Measurements from ENCODE around the gene MTA3. TPM values are rescaled to one million over a fixed set of nuclear protein-coding genes. Genes with fewer than 3 reads are reported as not detected.
A peak's percentile ranks its signal among the peaks of the same experiment; 100 is the strongest.

MTA3 gene
- polyA plus RNA-seq, 3 donors = 63.0 to 74.2 (median 70.5) TPM

- DNase-seq = no peak
Measured at GRCh38 chr2:42756150-42756775, 187.8 kb downstream of the MTA3 start.

DNA sequence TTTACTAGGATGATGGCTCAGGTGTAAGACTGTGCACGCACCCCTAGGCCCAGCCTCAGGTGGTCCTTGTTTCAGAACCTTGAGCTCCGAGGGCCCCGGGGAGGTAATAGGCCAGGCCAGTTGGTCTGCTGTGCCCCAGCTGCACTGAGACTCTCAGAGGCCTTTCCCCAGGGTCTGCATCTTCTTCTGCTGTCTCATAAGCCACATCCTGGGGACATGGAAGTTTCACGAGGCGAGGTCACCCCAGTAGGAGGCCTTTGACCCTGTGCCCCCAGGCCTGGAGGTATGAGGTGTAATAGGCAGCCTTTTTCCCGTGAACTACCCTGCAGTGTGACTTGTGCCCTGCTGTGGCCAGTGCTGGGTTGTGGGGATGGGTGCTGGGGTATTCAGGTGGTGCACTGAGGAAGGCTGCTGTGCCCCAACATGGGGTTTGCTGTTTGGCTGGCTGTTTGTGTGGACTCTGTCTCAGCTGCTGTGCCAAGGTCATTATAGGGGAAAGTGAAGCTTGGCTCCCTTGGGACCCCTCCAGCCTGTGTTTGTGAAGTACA, 188.6 kb downstream of the MTA3 start:
- no peak for DNase-seq

DNA sequence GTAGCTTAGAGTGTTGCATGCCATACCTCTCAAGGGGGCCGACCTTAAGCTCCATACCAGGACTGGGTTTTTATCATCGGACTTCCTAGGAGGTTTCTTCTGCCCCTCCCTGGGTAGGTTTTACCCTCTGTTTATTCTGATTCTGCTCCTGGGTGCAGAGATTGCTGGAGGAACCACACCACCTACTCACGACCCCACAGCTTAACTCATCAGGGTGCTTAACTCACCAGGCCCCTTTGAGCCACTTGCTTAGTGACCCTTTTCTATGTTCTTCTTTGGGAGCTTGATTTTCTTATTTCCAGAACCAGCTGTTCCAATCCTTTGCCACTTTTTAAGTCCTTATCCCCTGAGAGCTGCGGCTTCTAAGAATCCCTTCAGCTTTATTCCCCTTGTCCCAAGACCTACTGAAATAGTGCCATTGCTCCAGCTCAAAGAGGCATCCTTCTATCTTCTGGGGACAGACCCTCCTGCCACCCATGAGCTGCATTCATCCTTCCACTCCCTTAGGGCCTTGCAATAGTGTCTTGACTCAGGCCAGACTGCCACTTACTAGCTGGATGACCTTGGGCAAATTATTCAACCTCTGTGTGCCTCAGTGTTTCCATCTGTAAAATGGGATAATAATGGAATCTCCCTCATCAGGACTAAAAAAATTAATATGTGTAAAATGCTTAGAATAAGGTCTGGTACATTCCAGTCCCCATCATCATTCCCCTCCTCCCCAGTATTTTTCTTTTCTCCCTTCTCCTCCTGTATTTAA, 189.7 kb downstream of the MTA3 start:
- no peak for DNase-seq

GRCh38 chr2:42758751-42759150, 190.3 kb downstream of the MTA3 start:
- no peak for DNase-seq

- DNase-seq = no peak
Measured at GRCh38 chr2:42761554-42761953, 193.1 kb downstream of the MTA3 start.

DNA sequence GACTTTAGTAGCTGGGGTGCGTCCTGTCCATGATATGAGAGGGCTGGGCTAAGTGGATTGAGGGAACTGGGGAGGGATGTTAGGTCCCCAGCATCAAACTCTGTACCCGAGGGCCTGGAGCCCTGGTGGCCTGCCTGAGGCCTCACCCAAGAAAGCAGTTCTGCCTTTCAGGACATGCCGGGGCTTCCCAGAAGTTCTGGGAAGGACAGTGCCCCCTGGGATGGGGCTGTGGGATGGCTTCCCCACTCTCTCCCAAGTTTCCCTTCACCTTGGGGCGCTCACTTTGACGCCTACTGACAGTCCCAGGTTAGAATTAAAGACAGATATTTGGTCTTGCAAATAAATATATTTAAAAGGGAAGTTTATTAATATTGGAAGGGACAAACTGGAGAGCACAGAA, 193.7 kb downstream of the MTA3 start:
- no peak for DNase-seq

DNA sequence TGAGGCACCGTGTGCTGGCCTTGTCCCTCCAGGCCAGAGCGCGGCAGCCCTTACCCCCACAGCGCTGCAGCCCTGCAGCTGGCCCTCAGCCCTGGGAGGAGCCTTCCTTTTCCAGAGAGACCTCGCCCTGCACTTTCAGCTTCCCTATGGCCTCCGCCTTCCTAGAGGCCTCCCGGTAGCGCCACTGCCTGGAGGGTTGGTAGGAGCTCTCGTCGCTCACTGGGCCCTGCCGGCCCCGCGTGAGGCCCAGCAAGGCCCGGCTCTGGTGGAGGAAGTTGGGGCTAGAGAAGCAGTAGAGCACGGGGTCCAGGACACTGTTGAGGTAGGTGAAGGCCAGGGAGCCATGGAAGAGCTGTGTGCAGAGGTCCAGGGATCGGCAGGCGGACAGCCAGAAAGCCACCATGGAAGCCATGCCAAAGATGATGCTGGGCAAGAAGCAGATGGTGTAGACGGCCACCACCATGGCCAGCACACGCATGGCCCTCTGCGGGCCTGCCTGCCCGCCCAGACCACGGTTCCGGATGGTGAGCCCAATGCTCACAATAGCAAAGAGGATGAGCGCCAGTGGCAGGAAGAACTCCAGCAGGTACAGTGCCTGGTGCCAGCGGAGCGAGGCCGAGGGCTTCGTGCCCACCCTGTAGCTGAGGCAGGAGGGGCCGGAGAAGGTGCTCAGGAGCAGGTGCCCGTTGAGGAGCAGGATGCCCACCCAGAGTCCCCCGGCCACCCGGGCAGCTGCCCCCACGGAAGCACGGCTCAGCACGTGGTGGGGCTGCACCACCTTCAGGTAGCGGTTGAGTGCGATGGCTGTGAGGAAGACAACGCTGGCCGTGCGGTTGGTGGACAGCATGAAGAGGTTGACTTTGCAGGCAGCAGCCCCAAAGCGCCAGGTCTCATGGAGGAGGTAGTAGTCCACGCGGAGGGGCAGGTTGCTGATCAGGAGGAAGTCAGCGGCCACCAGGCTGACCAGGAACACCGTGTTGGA, 194.7 kb downstream of the MTA3 start:
- DNase-seq = no peak

GRCh38 chr2:42764096-42764495, 195.7 kb downstream of the MTA3 start, which contains the start of gene OXER1:
Gene OXER1, minus strand, starts transcription at chr2:42764135. Its CDS starts 73 bp downstream, at chr2:42764062.
- no peak for DNase-seq

DNA sequence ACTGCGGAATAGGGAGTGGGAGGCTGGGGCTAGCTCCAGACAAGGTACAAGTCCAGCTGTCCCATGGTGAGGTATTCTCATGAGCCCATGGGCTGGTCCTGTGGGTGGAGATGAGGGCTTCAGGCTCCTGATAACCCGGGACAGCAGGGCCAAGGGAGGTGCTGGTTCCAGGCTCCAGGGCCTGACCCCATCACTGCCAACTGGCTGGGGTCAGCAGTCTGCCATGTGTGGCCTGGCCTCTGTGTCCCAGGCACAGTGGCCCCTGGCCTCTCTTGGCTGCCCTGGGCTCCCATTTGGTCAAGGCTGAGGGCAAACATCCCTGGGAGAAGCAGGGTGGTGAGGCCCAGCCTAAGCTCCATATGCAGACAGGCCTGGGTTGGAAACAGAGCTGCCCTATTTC, 196.5 kb downstream of the MTA3 start:
- DNase-seq = no peak

- DNase-seq = no peak
Measured at GRCh38 chr2:42765686-42766085, 197.3 kb downstream of the MTA3 start.

DNA sequence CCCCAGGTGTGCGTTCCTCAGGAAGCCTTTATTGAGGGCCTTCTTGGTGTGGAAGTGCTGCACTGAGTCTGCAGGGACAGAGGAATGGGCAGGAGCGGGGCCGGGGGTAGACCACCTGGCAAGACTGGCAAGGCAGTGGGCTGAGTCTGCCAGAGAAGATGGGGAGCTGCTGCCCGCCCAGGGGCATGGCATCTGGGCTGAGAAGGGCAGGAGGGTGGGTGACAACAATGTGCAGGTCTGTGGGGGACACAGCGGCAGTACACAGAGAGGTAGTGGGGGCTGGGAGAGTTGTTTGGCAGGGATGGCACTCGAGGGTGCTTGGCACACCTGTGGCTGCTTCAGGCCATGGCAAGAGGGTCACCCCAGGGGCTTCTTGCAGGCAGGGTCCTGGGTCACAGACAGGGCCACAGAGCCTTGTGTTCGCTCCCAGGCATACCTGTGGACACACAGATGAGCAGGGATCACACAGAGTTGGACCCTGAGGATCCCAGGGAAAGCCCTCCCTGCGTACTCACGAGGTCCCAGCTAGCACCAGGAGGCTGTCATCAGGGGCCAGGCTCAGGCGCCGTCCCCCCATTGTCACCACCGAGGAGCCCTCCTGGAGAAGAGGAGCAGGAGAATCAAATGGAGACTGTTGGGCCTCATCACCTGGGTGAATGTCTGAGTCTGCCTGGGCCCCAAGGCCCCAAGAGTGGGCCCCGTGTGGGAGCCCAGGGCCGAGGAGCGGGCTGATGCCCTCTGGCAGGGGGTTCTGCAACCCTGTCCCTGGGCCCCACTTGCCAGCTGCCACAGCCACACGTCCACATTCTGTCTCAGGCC, 198.9 kb downstream of the MTA3 start:
- DNase-seq = no peak

- DNase-seq = no peak
Measured at GRCh38 chr2:42767899-42768705, 199.7 kb downstream of the MTA3 start.

GRCh38 chr2:42768706-42769256, 200.3 kb downstream of the MTA3 start:
- DNase-seq = no peak

DNA sequence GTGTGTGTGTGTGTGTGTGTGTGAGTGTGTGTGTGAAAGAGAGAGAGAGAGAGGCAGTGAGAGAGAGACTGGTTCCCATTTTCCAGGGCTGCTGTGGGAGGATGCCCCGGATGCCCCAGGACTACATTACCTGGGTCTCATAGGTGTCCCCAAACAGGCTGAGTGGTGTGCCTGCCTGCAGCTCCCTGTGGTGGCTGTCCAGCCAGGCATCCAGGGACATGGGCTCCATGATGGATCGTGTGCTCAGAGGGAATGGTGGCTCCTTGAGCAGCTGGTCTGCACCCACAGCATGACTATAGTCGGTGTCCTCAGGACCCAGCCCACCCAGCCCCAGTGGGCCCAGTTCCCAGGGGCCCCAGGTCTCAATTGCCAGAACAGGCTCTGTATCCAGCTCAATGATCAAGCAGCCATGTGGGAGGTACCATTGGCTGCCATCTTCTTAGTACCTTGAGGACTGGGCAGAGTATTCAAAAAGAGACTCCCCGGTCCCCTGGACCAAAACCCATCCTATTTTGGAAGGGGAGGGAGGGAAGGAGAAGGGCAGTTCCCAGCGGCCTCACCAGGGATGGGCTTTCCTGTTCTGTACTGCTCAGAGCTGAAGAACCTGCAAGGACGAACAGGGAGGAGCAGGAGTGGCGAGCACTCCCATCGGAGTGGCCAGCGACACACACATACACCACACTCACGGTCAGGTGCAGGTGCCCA, 201.3 kb downstream of the MTA3 start:
- no peak for DNase-seq

DNA sequence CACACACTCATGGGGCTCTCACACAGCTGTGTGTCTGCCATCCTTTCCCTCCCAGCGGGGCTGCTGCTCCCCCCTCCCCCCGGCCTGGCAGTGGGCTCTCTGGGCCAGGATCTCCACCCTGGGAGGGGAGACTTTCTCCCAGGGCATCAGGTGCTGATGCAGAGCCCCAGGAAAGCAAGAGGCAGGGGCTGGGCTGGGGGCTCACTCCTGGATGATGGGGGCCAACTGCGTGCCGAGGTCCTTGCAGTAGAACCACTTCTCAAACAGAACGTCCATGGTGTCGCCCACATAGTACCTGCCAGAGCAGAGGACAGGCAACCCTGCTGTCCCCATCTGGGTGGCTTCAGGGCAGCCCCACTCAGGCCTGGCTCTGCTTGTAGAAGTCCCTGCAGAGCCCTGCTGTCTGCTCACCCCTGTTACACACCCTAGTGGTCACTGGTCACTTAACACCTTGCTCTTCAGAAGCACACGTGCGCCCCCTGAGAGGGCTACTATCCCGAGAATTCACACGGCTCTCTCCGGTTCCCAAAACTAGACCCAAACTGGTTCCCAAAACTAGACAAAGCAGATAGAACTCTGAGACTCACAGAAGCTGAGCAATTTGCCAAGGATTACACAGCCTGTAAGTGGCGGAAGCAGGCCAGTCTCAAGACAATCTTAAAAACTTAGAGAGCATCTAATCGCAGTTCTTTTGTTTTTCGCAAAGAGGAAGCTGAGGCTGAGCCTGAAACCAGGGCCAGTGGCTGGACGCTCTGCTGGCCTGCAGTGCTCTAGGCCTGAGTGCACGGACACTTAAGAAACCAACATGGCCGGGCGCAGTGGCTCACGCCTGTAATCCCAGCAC, 202.1 kb downstream of the MTA3 start:
- peak; percentile 31 for DNase-seq

DNA sequence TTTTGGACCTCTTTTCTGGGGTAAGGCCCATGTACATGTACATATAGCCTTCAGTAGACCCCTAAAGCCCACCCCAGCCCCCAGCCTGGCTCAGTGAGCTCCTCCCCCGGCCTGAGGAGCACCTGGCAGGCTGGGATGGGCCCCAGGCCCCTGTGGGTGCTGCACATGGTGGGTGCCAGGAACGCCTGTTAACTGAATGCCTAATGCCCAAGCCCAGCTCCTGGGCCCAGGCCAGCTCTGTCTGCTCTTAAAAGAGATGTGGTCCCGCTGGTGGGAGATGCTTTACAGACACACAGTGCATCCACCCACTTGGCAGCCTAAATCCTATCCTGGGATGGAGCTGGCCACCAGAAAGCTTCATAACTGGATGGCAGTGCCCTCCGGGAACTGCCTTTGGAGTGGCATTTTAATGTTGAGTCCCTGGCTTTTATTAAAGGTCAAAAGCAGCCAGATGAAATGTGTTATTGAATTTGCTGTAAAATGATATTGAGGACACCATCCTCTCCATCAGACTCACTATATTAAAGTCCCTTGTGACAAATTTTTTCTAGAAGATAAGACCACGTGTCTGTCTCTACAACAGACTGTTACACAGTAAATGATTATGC, 203.2 kb downstream of the MTA3 start:
- DNase-seq = no peak

- no peak for DNase-seq
Measured at GRCh38 chr2:42775186-42775585, 206.8 kb downstream of the MTA3 start.

DNA sequence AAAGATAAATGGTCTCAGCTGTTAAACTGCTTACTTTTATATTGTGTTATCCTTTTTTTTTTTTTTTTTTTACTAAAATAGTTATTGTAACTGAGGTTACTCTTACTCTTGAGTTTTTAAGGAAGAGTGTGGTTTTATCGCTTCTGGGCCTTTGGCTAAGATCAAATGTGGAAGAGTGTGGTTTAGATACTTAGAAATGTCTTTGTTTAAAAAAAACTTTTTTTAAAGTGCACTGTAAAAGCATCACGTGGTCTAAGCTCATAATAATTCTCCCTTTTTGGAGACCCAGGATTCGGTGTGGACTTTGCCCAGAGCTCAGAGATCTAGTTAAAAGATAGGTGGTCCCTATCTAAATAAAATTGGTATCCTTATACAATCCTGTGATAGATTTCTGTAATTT, 207.4 kb downstream of the MTA3 start:
- no peak for DNase-seq

All from renal pelvis (tissue), 4 donors.